Endothelial cell of umbilical vein (primary cell): ENCODE data around the gene SLIRP. TPM values are rescaled to one million over a fixed set of nuclear protein-coding genes. Genes with fewer than 3 reads are reported as not detected.

Source experiments
- BruUV-seq: library from RNA; stranded (reverse); fragments of 400-500 nt; replicated peaks from 2 replicates; lab custom pipeline; 2021; lab: Mats Ljungman, UMichigan
- CTCF ChIA-PET: fragments of 300-600, 350-600 bp; sonication (Branson Sonifier 250); formaldehyde crosslinking; loops from one replicate; lab custom pipeline; 2021; ENCODE audit warnings: antibody characterized with exemption, inconsistent platforms; lab: Charles Lee
- POLR2A ChIA-PET: fragments of 300-600, 350-600 bp; sonication (Branson Sonifier 250); formaldehyde crosslinking; loops from one replicate; lab custom pipeline; 2021; ENCODE audit warnings: antibody characterized with exemption, inconsistent platforms; lab: Charles Lee
- DNase-seq: peaks from one replicate; pipeline ENCODE4 v3.0.0-alpha.2; 2011; ENCODE audit warnings: low read depth, low spot score
- FAIRE-seq: peaks from 2 replicates; lab custom pipeline; 2011; peaks lifted over from hg19 to GRCh38; lab: Jason Lieb, UNC
- H2AFZ ChIP-seq: 2 replicates; pipeline ENCODE4 v1.6.0; 2012; ENCODE audit warnings: low read depth, low read length, control low read depth, inconsistent platforms
- H3K27ac ChIP-seq: 2 replicates; pipeline ENCODE4 v1.5.1; 2011; ENCODE audit warnings: low read depth, mild to moderate bottlenecking, control low read depth, low read length, moderate library complexity; ENCODE audit not compliant: insufficient read depth
- H3K27me3 ChIP-seq, 2 experiments: 2 replicates each; pipeline versions ENCODE4 v1.6.0 to v1.6.1; 2011; ENCODE audit warnings: low read length in 2 of 2, mixed read lengths in 1 of 2; ENCODE audit not compliant: control insufficient read depth in 2 of 2, insufficient read depth in 2 of 2
- H3K36me3 ChIP-seq, 2 experiments: 2 replicates in 1 of 2; 3 replicates in 1 of 2; pipeline ENCODE4 v1.5.1; 2011; ENCODE audit warnings: low read length in 2 of 2, mild to moderate bottlenecking in 1 of 2, moderate library complexity in 1 of 2; ENCODE audit not compliant: control insufficient read depth in 2 of 2, insufficient read depth in 2 of 2; ENCODE audit errors: extremely low read depth in 1 of 2
- H3K4me1 ChIP-seq: 3 replicates; pipeline ENCODE4 v1.5.1; 2011; ENCODE audit warnings: mild to moderate bottlenecking, low read length; ENCODE audit not compliant: control insufficient read depth, insufficient read depth; ENCODE audit errors: extremely low read depth
- H3K4me2 ChIP-seq: 2 replicates; pipeline ENCODE4 v1.6.1; 2011; ENCODE audit warnings: low read length, control low read depth, mixed read lengths; ENCODE audit not compliant: insufficient read depth
- H3K4me3 ChIP-seq, 3 experiments: fragments of 200-600 bp in 1 of 3; sonication (generic), shearing (Covaris generic) in 1 of 3; replicated peaks in 1 of 3; 2 replicates each; pipeline ENCODE4 v1.5.1; 2011 to 2016; ENCODE audit warnings: control low read depth in 3 of 3, low read length in 3 of 3, mild to moderate bottlenecking in 2 of 3, inconsistent platforms in 1 of 3, low read depth in 1 of 3, moderate library complexity in 1 of 3; ENCODE audit not compliant: insufficient read depth in 1 of 3
- H3K79me2 ChIP-seq: 2 replicates; pipeline ENCODE4 v1.6.0; 2012; ENCODE audit warnings: low read length, inconsistent platforms; ENCODE audit not compliant: control insufficient read depth, insufficient read depth
- H3K9ac ChIP-seq: replicated peaks from 2 replicates; pipeline ENCODE3; 2011; ENCODE audit warnings: low read length, control low read depth; ENCODE audit not compliant: insufficient read depth; ENCODE audit errors: extremely low read depth
- H3K9me1 ChIP-seq: replicated peaks from 3 replicates; pipeline ENCODE4 v1.6.0; 2011; ENCODE audit warnings: mild to moderate bottlenecking, low read length; ENCODE audit not compliant: control insufficient read depth, insufficient read depth; ENCODE audit errors: extremely low read depth
- H3K9me3 ChIP-seq: replicated peaks from 2 replicates; pipeline ENCODE4 v1.5.1; 2012; ENCODE audit warnings: low read length, inconsistent platforms; ENCODE audit not compliant: control insufficient read depth, insufficient read depth
- H4K20me1 ChIP-seq: replicated peaks from 2 replicates; pipeline ENCODE3; 2011; ENCODE audit warnings: mild to moderate bottlenecking, low read length; ENCODE audit not compliant: control insufficient read depth, insufficient read depth; ENCODE audit errors: extremely low read depth
- CTCF ChIP-seq, 2 donors: IDR thresholded peaks; 1 replicate in 1 of 2; 2 replicates in 1 of 2; pipeline ENCODE4 v1.5.1; 2011; ENCODE audit warnings: low read length in 2 of 2, mild to moderate bottlenecking in 2 of 2, moderate library complexity in 2 of 2, control low read depth in 1 of 2, inconsistent platforms in 1 of 2, low read depth in 1 of 2; ENCODE audit not compliant: insufficient read depth in 1 of 2; ENCODE audit errors: extremely low read depth in 1 of 2
- EZH2 ChIP-seq: IDR thresholded peaks from 2 replicates; pipeline ENCODE4 v1.6.1; 2012; ENCODE audit warnings: borderline replicate concordance, low read depth, mild to moderate bottlenecking, moderate library complexity, low read length, inconsistent platforms; ENCODE audit not compliant: severe bottlenecking
- FOS ChIP-seq: IDR thresholded peaks from 2 replicates; pipeline ENCODE4 v1.6.1; 2011; ENCODE audit warnings: mild to moderate bottlenecking, low read length, moderate library complexity, borderline replicate concordance; ENCODE audit not compliant: insufficient read depth
- GATA2 ChIP-seq: IDR thresholded peaks from 2 replicates; pipeline ENCODE4 v1.7.0; 2011; ENCODE audit warnings: low read depth, mild to moderate bottlenecking, moderate library complexity, mixed read lengths, low read length; ENCODE audit not compliant: insufficient read length, insufficient read depth
- JUN ChIP-seq: IDR thresholded peaks from 2 replicates; pipeline ENCODE4 v1.6.1; 2011; ENCODE audit warnings: borderline replicate concordance, low read depth; ENCODE audit not compliant: insufficient read length, insufficient read depth
- MAX ChIP-seq: IDR thresholded peaks from 2 replicates; pipeline ENCODE4 v1.6.1; 2011; ENCODE audit not compliant: insufficient read depth, insufficient read length
- MYC ChIP-seq: IDR thresholded peaks from one replicate; pipeline ENCODE4 v1.6.1; 2011; ENCODE audit warnings: mild to moderate bottlenecking, low read depth, low read length
- POLR2A ChIP-seq: IDR thresholded peaks from 2 replicates; pipeline ENCODE4 v1.6.1; 2012; ENCODE audit warnings: low read depth, mild to moderate bottlenecking, control low read depth, low read length
- POLR2AphosphoS5 ChIP-seq: IDR thresholded peaks from 2 replicates; pipeline ENCODE4 v1.6.1; 2012; ENCODE audit warnings: low read depth, mild to moderate bottlenecking, control low read depth, low read length, moderate library complexity; ENCODE audit not compliant: insufficient read depth
- dilution Hi-C: fragments of 300-500 bp; cut with MboI; formaldehyde crosslinking; loops from one replicate; pipeline ENCODE4 v1.15.0; 2019; ENCODE audit warnings: low sequenced_read_pairs; ENCODE audit not compliant: extremely low pct_ligation_motif_present
- intact Hi-C: fragments of 100-400 bp; cut with micrococcal nuclease; formaldehyde crosslinking; loops from one replicate; pipeline ENCODE4 v1.10.0; 2022
- polyA plus RNA-seq, 4 experiments: library from polyadenylated mRNA; depleted of rRNA in 3 of 4; stranded (reverse) in 3 of 4; unstranded in 1 of 4; fragments of >200 nt; gene quantifications; 2 replicates each; pipeline versions ENCODE4 v1.2.1 to v1.2.3, GENCODE V29; 2011 to 2012; ENCODE audit warnings: missing spikeins in 1 of 4
- total RNA-seq: library from RNA; stranded (reverse); gene quantifications from 2 replicates; pipeline ENCODE4 v1.2.3, GENCODE V29; 2021

SLIRP gene
- total and polyA plus RNA-seq, 2 donors (not counting 3 experiments of a cell fraction or from before 2014, with no cell fraction given): 144 to 160 TPM

GRCh38 chr14:77673193-77673592 is 34.7 kb upstream of the SLIRP start:
- DNase-seq: no peak
- Histone ChIP-seq H3K9me1 (no peaks in the 10 kb centered on the region), H2AFZ (no peak overlapping the region), H3K4me2 (no peak overlapping the region), H3K27me3 (no peaks in the 10 kb centered on the region), H4K20me1 (no peaks in the 10 kb centered on the region), H3K9me3 (no peaks in the 10 kb centered on the region), H3K4me3 (no peak overlapping the region), H3K27ac (no peak overlapping the region), H3K4me1 (no peaks in the 10 kb centered on the region), H3K79me2 (no peaks in the 10 kb centered on the region), H3K36me3 (peaks cover 9 to 11% of the 10 kb centered on the region in 2 experiments), H3K9ac (no peak overlapping the region)
- TF ChIP-seq CTCF (IDR thresholded peaks at IDR 0.05; ENCODE audit: extremely low read depth in 1 of 2, insufficient read depth in 1 of 2, low read depth in 1 of 2, low read length in 2 of 2) (no peak), MAX (no peak), EZH2 (no peak), POLR2A (no peak), GATA2 (no peak), JUN (no peak), POLR2AphosphoS5 (no peak), FOS (no peak), MYC (no peak)
- intact Hi-C loops (no loop called here), dilution Hi-C loops (no loop called here)
- CTCF ChIA-PET: no interaction called here
- BruUV-seq: TSS peak; percentile 12
- FAIRE-seq: no peak
- POLR2A ChIA-PET: no interaction called here
